Left ventricle myocardium inferior (tissue), 1 donor: ENCODE measurements around the gene EBLN1. TPM values are rescaled to one million over a fixed set of nuclear protein-coding genes. Genes with fewer than 3 reads are reported as not detected.

Source experiments
- DNase-seq: peaks from one replicate; pipeline ENCODE4 v3.0.0-alpha.2; 2020
- H3K27ac ChIP-seq: fragments of 200-600 bp; replicated peaks from 2 replicates; pipeline ENCODE4 v1.8.0; 2021
- H3K27me3 ChIP-seq: fragments of 200-600 bp; 2 replicates; pipeline ENCODE4 v1.8.0; 2021; ENCODE audit warnings: low read depth
- H3K36me3 ChIP-seq: fragments of 200-600 bp; 2 replicates; pipeline ENCODE4 v1.8.0; 2021
- H3K4me1 ChIP-seq: fragments of 200-600 bp; 2 replicates; pipeline ENCODE4 v1.8.0; 2021
- H3K4me3 ChIP-seq: fragments of 200-600 bp; 2 replicates; pipeline ENCODE4 v1.8.0; 2021; ENCODE audit warnings: mild to moderate bottlenecking, moderate library complexity
- H3K9me3 ChIP-seq: fragments of 200-600 bp; replicated peaks from 2 replicates; pipeline ENCODE4 v1.8.0; 2021
- CTCF ChIP-seq: fragments of 200-600 bp; IDR thresholded peaks from 2 replicates; pipeline ENCODE4 v1.8.0; 2021; ENCODE audit warnings: antibody characterized with exemption, mild to moderate bottlenecking, borderline replicate concordance
- intact Hi-C: fragments of 100-400 bp; cut with micrococcal nuclease; formaldehyde crosslinking; loops from one replicate; pipeline ENCODE4 v1.11.0; 2022
- total RNA-seq: library from RNA; stranded (reverse); fragmentation: NEBNext Ultra II Directional; extraction: Animal tissue kit (Norgen Biotek cat#: 25700); gene quantifications from one replicate; pipeline ENCODE4 v1.2.1, GENCODE V29; 2021
- donor health status: DM: no; HTN: yes; CAD: no; lungs with severe emphysema.

Gene EBLN1
- total RNA-seq, 1 donor from 2014 or later, result not detected

GRCh38 chr10:22174442-22174841, 43.4 kb downstream of the EBLN1 start:
- Histone ChIP-seq H3K4me1 (no peaks in the 10 kb centered on the region), H3K27ac (no peak overlapping the region), H3K36me3 (no peaks in the 10 kb centered on the region), H3K9me3 (peaks cover 20% of the 10 kb centered on the region), H3K4me3 (no peak overlapping the region), H3K27me3 (peaks cover 22% of the 10 kb centered on the region)
- DNase-seq, result no peak
- no peak for TF ChIP-seq CTCF
- intact Hi-C loops, result no loop called here

- Histone ChIP-seq H3K4me1 (no peaks in the 10 kb centered on the region), H3K27me3 (peaks cover 22% of the 10 kb centered on the region), H3K4me3 (no peak overlapping the region), H3K27ac (no peak overlapping the region), H3K9me3 (peaks cover 23% of the 10 kb centered on the region), H3K36me3 (no peaks in the 10 kb centered on the region)
- DNase-seq, result no peak
- intact Hi-C loops, result no loop called here
- no peak for TF ChIP-seq CTCF
Observed at GRCh38 chr10:22171131-22171530, 46.7 kb downstream of the EBLN1 start.

GRCh38 chr10:22170582-22170981, 47.2 kb downstream of the EBLN1 start:
- Histone ChIP-seq H3K27ac (no peak overlapping the region), H3K4me3 (no peak overlapping the region), H3K27me3 (peaks cover 21% of the 10 kb centered on the region), H3K4me1 (no peaks in the 10 kb centered on the region), H3K9me3 (peaks cover 23% of the 10 kb centered on the region), H3K36me3 (no peaks in the 10 kb centered on the region)
- no peak for DNase-seq
- intact Hi-C loops, result no loop called here
- no peak for TF ChIP-seq CTCF

- no peaks in the 10 kb centered on the region for H3K36me3 ChIP-seq
- no peak for TF ChIP-seq CTCF
- no peaks in the 10 kb centered on the region for H3K9me3 ChIP-seq
- no peaks in the 10 kb centered on the region for H3K4me1 ChIP-seq
- no peak for DNase-seq
- no peaks in the 10 kb centered on the region for H3K27me3 ChIP-seq
- H3K4me3 ChIP-seq, result no peak overlapping the region
- intact Hi-C loops, result no loop called here
- H3K27ac ChIP-seq, result no peak overlapping the region
Observed at GRCh38 chr10:22159979-22160378, 57.8 kb downstream of the EBLN1 start.

GRCh38 chr10:22159180-22159579, 58.6 kb downstream of the EBLN1 start:
- H3K4me1 ChIP-seq, result no peaks in the 10 kb centered on the region
- H3K27me3 ChIP-seq, result no peaks in the 10 kb centered on the region
- H3K36me3 ChIP-seq, result no peaks in the 10 kb centered on the region
- DNase-seq, result no peak
- TF ChIP-seq CTCF, result no peak
- no peak overlapping the region for H3K4me3 ChIP-seq
- H3K9me3 ChIP-seq, result no peaks in the 10 kb centered on the region
- intact Hi-C loops, result no loop called here
- no peak overlapping the region for H3K27ac ChIP-seq

Other genes starting within 250 kb of the EBLN1 start
- 12.0 TPM for gene DNAJC1, start 214.3 kb downstream of the EBLN1 start, total RNA-seq
- gene COMMD3, start 98.4 kb upstream of the EBLN1 start, total RNA-seq, result 89.7 TPM
- 33.3 TPM for gene BMI1, start 103.1 kb upstream of the EBLN1 start, total RNA-seq
- not detected for gene SPAG6, start 127.5 kb upstream of the EBLN1 start, total RNA-seq